NCI-H82 treated with DMSO at 0.1 percent for 48 hours (cell line): ENCODE data around the gene SLC9C1.

Experiments
- DNase-seq: peaks from one replicate; lab custom pipeline; 2025; ENCODE audit not compliant: unreplicated experiment; lab: John Stamatoyannopoulos, UW

SLC9C1 gene

GRCh38 chr3:112115806-112116383 lies 178.1 kb downstream of the SLC9C1 start:
- no peak for DNase-seq

DNA sequence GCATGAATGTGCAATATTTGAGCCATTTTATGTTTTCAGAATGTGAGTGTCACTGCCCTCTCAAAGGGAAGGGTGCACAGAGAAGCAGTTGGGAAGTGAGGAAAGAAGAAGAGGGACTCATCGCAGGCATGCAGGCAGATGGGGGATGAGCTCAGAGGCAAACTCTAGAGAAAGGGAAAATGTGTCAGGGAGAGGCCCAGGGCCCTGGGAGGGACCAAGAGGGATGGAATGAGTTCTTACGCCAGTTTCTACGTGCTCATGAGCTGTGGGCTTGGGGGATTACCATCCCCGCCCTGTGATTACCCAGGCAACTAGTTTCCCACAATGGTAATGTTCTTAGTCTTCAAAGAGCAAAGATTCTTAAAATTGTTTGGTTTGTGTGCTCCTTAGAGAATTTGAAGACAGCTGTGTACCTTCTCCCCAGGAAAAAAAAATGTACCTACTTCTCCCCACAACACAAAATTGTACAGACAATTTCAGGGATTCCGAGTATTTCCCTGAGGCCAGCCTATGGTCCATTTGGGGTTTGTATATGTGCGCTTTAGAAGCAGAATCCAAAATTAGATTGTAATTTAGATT lies 178.8 kb downstream of the SLC9C1 start:
- DNase-seq, result no peak

- DNase-seq, result no peak
Measured at GRCh38 chr3:112114576-112115160, 179.3 kb downstream of the SLC9C1 start.

DNA sequence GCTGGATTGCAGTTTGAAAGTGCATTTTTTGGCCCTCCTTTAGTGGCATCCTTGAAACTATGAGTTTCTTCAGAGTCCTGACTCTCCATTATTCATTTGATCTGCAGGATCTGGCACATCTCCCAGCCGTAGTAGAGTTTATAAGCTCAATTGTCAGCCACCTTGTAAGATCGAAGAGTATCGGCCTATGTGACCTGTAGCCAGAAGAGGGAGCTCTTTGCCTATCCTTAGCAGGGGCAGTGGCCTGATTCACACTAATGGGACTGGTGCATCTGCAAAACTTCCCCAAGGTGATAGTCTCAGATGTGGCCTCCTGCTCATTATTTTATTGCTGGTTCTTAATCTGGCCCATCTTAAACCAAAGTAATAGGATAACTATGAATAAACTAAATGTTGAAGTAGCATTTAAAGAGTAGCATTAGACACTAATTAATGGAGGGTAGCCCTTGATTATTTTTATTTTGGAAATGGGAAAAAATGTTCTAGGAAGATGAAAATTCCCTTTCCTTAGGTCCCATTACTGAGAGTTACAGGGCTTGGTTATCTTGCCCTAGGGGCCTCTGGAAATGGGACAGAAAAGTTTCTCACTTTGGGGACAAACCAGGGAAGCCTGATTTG lies 182.1 kb downstream of the SLC9C1 start:
- peak; percentile 29 for DNase-seq

- no peak for DNase-seq
Measured at GRCh38 chr3:112109322-112109721, 184.7 kb downstream of the SLC9C1 start.

DNA sequence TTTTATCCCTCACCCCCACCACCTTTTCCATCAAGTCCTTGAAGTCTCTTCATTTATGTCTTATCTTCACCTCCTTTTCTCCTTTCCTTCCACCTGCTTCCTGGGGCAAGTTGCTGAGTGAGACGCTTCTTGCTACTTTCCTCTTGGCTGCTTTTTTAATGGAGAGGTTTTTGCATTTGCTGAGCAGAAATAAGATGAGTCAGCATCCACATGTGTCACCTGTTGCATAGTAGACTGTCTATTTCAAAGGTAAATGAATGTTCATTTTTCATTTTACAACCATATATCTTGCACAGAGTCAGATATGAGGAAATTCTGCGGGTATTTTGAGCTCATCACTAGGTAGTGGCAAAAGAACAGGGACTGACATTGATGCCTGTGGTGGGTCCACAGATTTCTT lies 189.2 kb downstream of the SLC9C1 start:
- DNase-seq, result no peak

- DNase-seq, result no peak
Measured at GRCh38 chr3:112101916-112102315, 192.1 kb downstream of the SLC9C1 start.

DNA sequence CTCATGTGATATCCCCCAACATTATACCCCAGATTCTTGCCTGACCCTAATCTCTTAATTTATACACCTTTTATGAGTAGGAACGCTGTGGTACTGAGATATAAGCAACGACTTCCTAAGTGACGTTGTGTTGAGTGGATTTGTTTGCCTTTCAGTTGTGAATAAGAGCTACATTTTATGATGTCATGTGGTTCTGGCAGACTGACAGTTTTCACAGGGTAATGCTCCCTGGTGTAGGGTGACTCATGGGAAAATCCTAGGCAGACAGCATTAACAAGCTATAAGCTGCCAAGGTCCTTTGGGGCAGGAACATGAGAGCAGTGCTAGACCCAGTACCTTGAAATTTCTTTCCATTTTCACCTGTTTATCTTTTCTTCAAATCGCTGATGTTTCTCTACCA lies 196.6 kb downstream of the SLC9C1 start:
- no peak for DNase-seq

GRCh38 chr3:112096176-112096575 lies 197.8 kb downstream of the SLC9C1 start:
- DNase-seq, result no peak

GRCh38 chr3:112095731-112096130 lies 198.3 kb downstream of the SLC9C1 start:
- DNase-seq, result no peak

- DNase-seq, result no peak
Measured at GRCh38 chr3:112093180-112093522, 200.9 kb downstream of the SLC9C1 start.

DNA sequence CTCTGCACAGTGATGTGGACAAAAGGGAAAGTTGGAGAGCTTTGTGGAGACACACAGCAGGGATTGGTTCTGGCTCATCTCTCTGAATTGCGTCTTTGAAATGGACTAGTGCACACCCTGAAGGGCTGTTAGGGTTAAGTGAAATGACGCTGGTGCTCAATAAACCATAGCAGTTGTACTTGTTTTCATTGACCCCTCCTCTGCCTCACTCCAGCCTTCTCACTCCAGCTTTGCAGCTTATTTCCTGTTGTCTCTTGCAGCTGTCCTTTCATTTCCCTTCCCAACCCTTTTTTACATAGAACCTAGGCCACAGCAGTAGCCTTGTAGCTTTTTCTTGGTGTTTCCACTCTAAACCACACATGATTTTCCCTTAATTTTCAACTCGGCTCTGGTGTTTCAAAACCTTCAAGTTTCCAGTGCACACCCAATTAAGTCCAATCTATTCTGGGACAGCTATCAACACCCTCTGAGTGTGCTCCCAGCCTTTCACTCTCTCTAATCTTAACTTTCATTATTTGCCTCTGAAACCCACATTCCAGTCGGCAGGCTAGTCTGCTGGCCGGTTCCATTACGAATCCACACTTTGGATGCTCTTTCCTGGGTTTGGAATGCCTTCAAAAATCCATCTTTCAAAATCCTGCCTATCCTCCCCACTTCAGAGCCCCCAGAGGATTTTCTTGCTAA lies 201.4 kb downstream of the SLC9C1 start:
- DNase-seq, result no peak

GRCh38 chr3:112090887-112091586 lies 203.0 kb downstream of the SLC9C1 start:
- DNase-seq, result no peak
